ENCODE results near the gene ADARB2. TPM values are rescaled to one million over a fixed set of nuclear protein-coding genes. Genes with fewer than 3 reads are reported as not detected.

ADARB2 gene
- total and polyA plus RNA-seq, 10 of the 15 experiments (the other 5 are each of a cell fraction or from before 2014, with no cell fraction given): 0.02 to 4.1 (median 0.76) TPM

DNA sequence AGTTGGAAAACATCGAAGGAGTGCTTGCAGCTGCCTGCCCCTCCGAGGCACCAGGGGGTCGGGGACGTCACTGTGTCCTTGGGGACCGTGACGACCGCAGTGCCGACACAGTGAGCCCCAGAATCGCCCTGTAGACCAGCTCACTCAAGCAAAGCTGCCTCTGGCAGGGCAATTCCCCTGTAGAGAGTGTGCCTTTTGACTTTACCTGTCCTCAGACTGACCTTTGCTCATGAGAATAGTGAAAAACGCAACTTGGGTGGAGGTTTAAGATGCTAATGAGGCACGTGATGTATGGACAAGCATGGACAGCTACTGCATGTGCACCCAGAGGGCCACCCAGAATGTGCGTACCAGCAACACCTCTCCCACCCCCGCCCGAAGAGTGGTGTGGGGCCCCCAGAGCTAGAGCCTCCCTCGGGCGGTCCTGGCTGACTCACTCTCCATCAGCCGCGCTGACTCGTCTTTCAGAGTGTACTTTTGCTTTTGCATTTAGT, 271.9 kb downstream of the ADARB2 start:
- Histone ChIP-seq H4K20me1 (ENCODE audit: control insufficient read depth, insufficient read depth) (no peaks in the 10 kb centered on the region), H3K4me1 (ENCODE audit: control insufficient read depth, insufficient read depth, low read length) (no peaks in the 10 kb centered on the region; the same call in 1 of the 2 replicates), H3K9ac (ENCODE audit: control insufficient read depth, insufficient read depth, low read length) (no peak overlapping the region), H3K4me2 (ENCODE audit: control insufficient read depth, insufficient read depth) (peak overlapping the region; percentile 32), H3K27me3 (replicated peaks in 1 of 2; ENCODE audit: control insufficient read depth in 2 of 2, insufficient read depth in 2 of 2, low read length in 1 of 2) (no peaks in the 10 kb centered on the region), H3K36me3 (ENCODE audit: control insufficient read depth in 2 of 2, insufficient read depth in 2 of 2, low read length in 1 of 2) (no peaks in the 10 kb centered on the region), H2AFZ (ENCODE audit: control insufficient read depth, low read depth, low read length) (no peak overlapping the region), H3K27ac (ENCODE audit: control insufficient read depth, insufficient read depth) (no peak overlapping the region), H3K9me3 (replicated peaks; ENCODE audit: control insufficient read depth, insufficient read depth, low read length) (no peaks in the 10 kb centered on the region), H3K79me2 (ENCODE audit: control insufficient read depth, insufficient read depth, low read length) (no peaks in the 10 kb centered on the region), H3K4me3 (peak overlapping the region; percentile 54)
- SMC1A ChIA-PET (ENCODE audit: uncharacterized antibody, unreplicated experiment): interaction anchor here (0.7 to 3.2 kb wide), 8 partner anchors 11 to 40 kb away, joined by 3 to 23 read pairs (median 4); no protein-coding TSS in a partner anchor
- ATAC-seq (peak; percentile 94), DNase-seq (ENCODE audit: low read depth, low spot score) (peak; percentile 27), FAIRE-seq (no peak)
- WGBS (ENCODE audit: insufficient coverage, insufficient replicate concordance, low lambda C conversion rate, missing lambda C conversion rate): 14% methylated on average over 19 of the region's 19 CpGs
- no TSS peak for BruUV-seq (replicated peaks)
- intact Hi-C loops (cut with micrococcal nuclease; ENCODE audit: unreplicated experiment): no loop called here
- CTCF ChIA-PET: interaction anchor here (0.5 to 1.5 kb wide), 7 partner anchors 8 to 287 kb away, joined by 3 to 7 read pairs (median 4); no protein-coding TSS in a partner anchor
- in situ Hi-C loops (cut with MboI): no loop called here
- POLR2A ChIA-PET: interaction anchor here (0.5 to 1.7 kb wide), 7 partner anchors 8 to 271 kb away, joined by 3 to 12 read pairs (median 3); partner anchors contain the start of gene ADARB2
- RAD21 ChIA-PET (ENCODE audit: unreplicated experiment): interaction anchor here (0.8 to 1.7 kb wide), 12 partner anchors 10 to 272 kb away, joined by 3 to 12 read pairs (median 4); partner anchors contain the start of gene ADARB2
- TF ChIP-seq BHLHE40 (IDR thresholded peaks at IDR 0.05; ENCODE audit: borderline replicate concordance in 1 of 2, low read depth in 2 of 2, low read length in 1 of 2) (peak; percentile 92 to 98), ATF7 (IDR thresholded peaks at IDR 0.05; ENCODE audit: low read depth) (peak; percentile 71), IKZF1 (conservative IDR thresholded peaks at IDR 0.05) (peak; percentile 33; the same call in 1 of the 2 replicates), ZNF384 (IDR thresholded peaks at IDR 0.05; ENCODE audit: borderline replicate concordance, low read depth, low read length) (no peak), IKZF2 (IDR thresholded peaks at IDR 0.05) (peak in 1 of 2 experiments; percentile 18; a peak in 1 of 4 replicates), RAD51 (IDR thresholded peaks at IDR 0.05) (peak; percentile 90), BCL11A (IDR thresholded peaks at IDR 0.05; ENCODE audit: low read depth, low read length) (0 out of 2 replicates have a peak, but pooled peaks have one; percentile 15), NBN (IDR thresholded peaks at IDR 0.05) (peak; percentile 61), HDAC6 (IDR thresholded peaks at IDR 0.05; ENCODE audit: unreplicated experiment) (no peak), ZNF207 (IDR thresholded peaks at IDR 0.05; ENCODE audit: borderline replicate concordance) (no peak), EP300 (IDR thresholded peaks at IDR 0.05; ENCODE audit: borderline replicate concordance in 1 of 2, control insufficient read depth in 1 of 2, low read depth in 2 of 2, low read length in 2 of 2) (peak in 1 of 2 experiments; percentile 43; a peak in 1 of 4 replicates), GATAD2B (conservative IDR thresholded peaks at IDR 0.05; ENCODE audit: low read depth) (peak; percentile 59; the same call in 1 of the 2 replicates), EGR1 (IDR thresholded peaks at IDR 0.05; ENCODE audit: borderline replicate concordance in 1 of 2, low read depth in 2 of 2, low read length in 2 of 2) (peak in 1 of 2 experiments; percentile 37; a peak in 1 of 3 replicates), USF2 (IDR thresholded peaks at IDR 0.05; ENCODE audit: borderline replicate concordance, low read depth, low read length) (peak; percentile 45; the same call in 1 of the 2 replicates), PAX5 (IDR thresholded peaks at IDR 0.05; ENCODE audit: borderline replicate concordance, low read depth, low read length) (peak; percentile 71; the same call in 1 of the 2 replicates)
- TF ChIP-seq, protein P1, sequence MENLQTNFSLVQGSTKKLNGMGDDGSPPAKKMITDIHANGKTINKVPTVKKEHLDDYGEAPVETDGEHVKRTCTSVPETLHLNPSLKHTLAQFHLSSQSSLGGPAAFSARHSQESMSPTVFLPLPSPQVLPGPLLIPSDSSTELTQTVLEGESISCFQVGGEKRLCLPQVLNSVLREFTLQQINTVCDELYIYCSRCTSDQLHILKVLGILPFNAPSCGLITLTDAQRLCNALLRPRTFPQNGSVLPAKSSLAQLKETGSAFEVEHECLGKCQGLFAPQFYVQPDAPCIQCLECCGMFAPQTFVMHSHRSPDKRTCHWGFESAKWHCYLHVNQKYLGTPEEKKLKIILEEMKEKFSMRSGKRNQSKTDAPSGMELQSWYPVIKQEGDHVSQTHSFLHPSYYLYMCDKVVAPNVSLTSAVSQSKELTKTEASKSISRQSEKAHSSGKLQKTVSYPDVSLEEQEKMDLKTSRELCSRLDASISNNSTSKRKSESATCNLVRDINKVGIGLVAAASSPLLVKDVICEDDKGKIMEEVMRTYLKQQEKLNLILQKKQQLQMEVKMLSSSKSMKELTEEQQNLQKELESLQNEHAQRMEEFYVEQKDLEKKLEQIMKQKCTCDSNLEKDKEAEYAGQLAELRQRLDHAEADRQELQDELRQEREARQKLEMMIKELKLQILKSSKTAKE (IDR thresholded peaks at IDR 0.05; ENCODE audit: low read depth, poor library complexity, severe bottlenecking): peak; percentile 60
- TF ChIP-seq, protein P2, sequence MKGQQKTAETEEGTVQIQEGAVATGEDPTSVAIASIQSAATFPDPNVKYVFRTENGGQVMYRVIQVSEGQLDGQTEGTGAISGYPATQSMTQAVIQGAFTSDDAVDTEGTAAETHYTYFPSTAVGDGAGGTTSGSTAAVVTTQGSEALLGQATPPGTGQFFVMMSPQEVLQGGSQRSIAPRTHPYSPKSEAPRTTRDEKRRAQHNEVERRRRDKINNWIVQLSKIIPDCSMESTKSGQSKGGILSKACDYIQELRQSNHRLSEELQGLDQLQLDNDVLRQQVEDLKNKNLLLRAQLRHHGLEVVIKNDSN (IDR thresholded peaks at IDR 0.05; ENCODE audit: borderline replicate concordance, extremely low read length, insufficient read depth, low read depth, low read length): peak; percentile 65

All from GM12878 (cell line).